ENCODE measurements around the gene CH25H. TPM values are rescaled to one million over a fixed set of nuclear protein-coding genes. Genes with fewer than 3 reads are reported as not detected.

Gene CH25H
- total and polyA plus RNA-seq, 3 donors from 2014 or later = 0.25 TPM; not detected in 1

GRCh38 chr10:89189211-89189734, 17.8 kb downstream of the CH25H start:
- no peaks in the 10 kb centered on the region for H3K4me1 ChIP-seq
- intact Hi-C loops (cut with DNase I; ENCODE audit: low total_unique reads) = no loop called here
- H3K9me3 ChIP-seq = no peaks in the 10 kb centered on the region
- H3K27ac ChIP-seq = no peak overlapping the region
- TF ChIP-seq CTCF (IDR thresholded peaks at IDR 0.05) (no peak), POLR2A (IDR thresholded peaks at IDR 0.05) (no peak)
- no peaks in the 10 kb centered on the region for H3K27me3 ChIP-seq
- WGBS, 2 donors = 85 to 86% methylated on average over 2 of the region's 2 CpGs
- no peak for DNase-seq
- H3K4me3 ChIP-seq = no peak overlapping the region
- H3K36me3 ChIP-seq (ENCODE audit: low read depth, missing control alignments) = no peaks in the 10 kb centered on the region

- H3K9me3 ChIP-seq = no peaks in the 10 kb centered on the region
- H3K36me3 ChIP-seq (ENCODE audit: low read depth, missing control alignments) = no peaks in the 10 kb centered on the region
- H3K4me1 ChIP-seq = no peaks in the 10 kb centered on the region
- intact Hi-C loops (cut with DNase I; ENCODE audit: low total_unique reads) = no loop called here
- H3K27me3 ChIP-seq = no peaks in the 10 kb centered on the region
- DNase-seq = no peak
- H3K4me3 ChIP-seq = no peak overlapping the region
- TF ChIP-seq CTCF (IDR thresholded peaks at IDR 0.05) = no peak
- TF ChIP-seq POLR2A (IDR thresholded peaks at IDR 0.05) = no peak
- no peak overlapping the region for H3K27ac ChIP-seq
These were observed 21.5 kb downstream of the CH25H start for GRCh38 chr10:89185658-89186057.

- intact Hi-C loops (cut with DNase I; ENCODE audit: low total_unique reads) = no loop called here
These were observed 22.5 kb downstream of the CH25H start for GRCh38 chr10:89184638-89185037.

GRCh38 chr10:89183571-89183970, 23.5 kb downstream of the CH25H start:
- no peak overlapping the region for H3K4me3 ChIP-seq
- H3K36me3 ChIP-seq (ENCODE audit: low read depth, missing control alignments) = no peaks in the 10 kb centered on the region
- intact Hi-C loops (cut with DNase I; ENCODE audit: low total_unique reads) = no loop called here
- H3K27ac ChIP-seq = no peak overlapping the region
- DNase-seq = no peak
- no peaks in the 10 kb centered on the region for H3K4me1 ChIP-seq
- TF ChIP-seq POLR2A (IDR thresholded peaks at IDR 0.05) (no peak), CTCF (IDR thresholded peaks at IDR 0.05) (no peak)
- no peaks in the 10 kb centered on the region for H3K9me3 ChIP-seq
- H3K27me3 ChIP-seq = no peaks in the 10 kb centered on the region

More at GRCh38 chr10:89184638-89185037, 22.5 kb downstream of the CH25H start:
- Histone ChIP-seq H3K36me3 (ENCODE audit: low read depth, missing control alignments) (no peaks in the 10 kb centered on the region), H3K4me1 (no peaks in the 10 kb centered on the region), H3K9me3 (no peaks in the 10 kb centered on the region), H3K4me3 (no peak overlapping the region), H3K27me3 (no peaks in the 10 kb centered on the region), H3K27ac (no peak overlapping the region)
- no peak for TF ChIP-seq CTCF (IDR thresholded peaks at IDR 0.05)
- TF ChIP-seq POLR2A (IDR thresholded peaks at IDR 0.05) = no peak
- DNase-seq = no peak
- 65 to 69% methylated on average over 3 of the region's 3 CpGs for WGBS, 2 donors

GRCh38 chr10:89182894-89183293, 24.2 kb downstream of the CH25H start:
- DNase-seq = no peak
- 90 to 91% methylated on average over 2 of the region's 2 CpGs for WGBS, 2 donors

More at GRCh38 chr10:89182894-89183293, 24.2 kb downstream of the CH25H start:
- H3K9me3 ChIP-seq = no peaks in the 10 kb centered on the region
- no peaks in the 10 kb centered on the region for H3K4me1 ChIP-seq
- no peak overlapping the region for H3K27ac ChIP-seq
- no peak overlapping the region for H3K4me3 ChIP-seq
- H3K36me3 ChIP-seq (ENCODE audit: low read depth, missing control alignments) = no peaks in the 10 kb centered on the region
- TF ChIP-seq CTCF (IDR thresholded peaks at IDR 0.05) (no peak), POLR2A (IDR thresholded peaks at IDR 0.05) (no peak)
- intact Hi-C loops (cut with DNase I; ENCODE audit: low total_unique reads) = no loop called here
- H3K27me3 ChIP-seq = no peaks in the 10 kb centered on the region

Measured in testis (tissue), 3 donors.